Measurements from ENCODE around the gene HSD17B14.
"Not testable (repeated sequence)": the region's sequence is repeated elsewhere in the genome, so short reads cannot be mapped to it uniquely, and the experiment has no call there.

The HSD17B14 gene

GRCh38 chr19:48877855-48878195 lies 41.5 kb upstream of the HSD17B14 start:
- DNase-seq (ENCODE audit: insufficient read length, low spot score) (no peak), FAIRE-seq (no peak)
- TF ChIP-seq CTCF (IDR thresholded peaks at IDR 0.05; ENCODE audit: insufficient read depth, missing control alignments) = no peak

- DNase-seq (ENCODE audit: insufficient read length, low spot score); FAIRE-seq: not testable (repeated sequence)
Observed at GRCh38 chr19:48876043-48876981, 40.0 kb upstream of the HSD17B14 start.

- no peak for TF ChIP-seq CTCF (IDR thresholded peaks at IDR 0.05; ENCODE audit: insufficient read depth, missing control alignments)
Observed at GRCh38 chr19:48874303-48875135, 38.2 kb upstream of the HSD17B14 start.

DNA sequence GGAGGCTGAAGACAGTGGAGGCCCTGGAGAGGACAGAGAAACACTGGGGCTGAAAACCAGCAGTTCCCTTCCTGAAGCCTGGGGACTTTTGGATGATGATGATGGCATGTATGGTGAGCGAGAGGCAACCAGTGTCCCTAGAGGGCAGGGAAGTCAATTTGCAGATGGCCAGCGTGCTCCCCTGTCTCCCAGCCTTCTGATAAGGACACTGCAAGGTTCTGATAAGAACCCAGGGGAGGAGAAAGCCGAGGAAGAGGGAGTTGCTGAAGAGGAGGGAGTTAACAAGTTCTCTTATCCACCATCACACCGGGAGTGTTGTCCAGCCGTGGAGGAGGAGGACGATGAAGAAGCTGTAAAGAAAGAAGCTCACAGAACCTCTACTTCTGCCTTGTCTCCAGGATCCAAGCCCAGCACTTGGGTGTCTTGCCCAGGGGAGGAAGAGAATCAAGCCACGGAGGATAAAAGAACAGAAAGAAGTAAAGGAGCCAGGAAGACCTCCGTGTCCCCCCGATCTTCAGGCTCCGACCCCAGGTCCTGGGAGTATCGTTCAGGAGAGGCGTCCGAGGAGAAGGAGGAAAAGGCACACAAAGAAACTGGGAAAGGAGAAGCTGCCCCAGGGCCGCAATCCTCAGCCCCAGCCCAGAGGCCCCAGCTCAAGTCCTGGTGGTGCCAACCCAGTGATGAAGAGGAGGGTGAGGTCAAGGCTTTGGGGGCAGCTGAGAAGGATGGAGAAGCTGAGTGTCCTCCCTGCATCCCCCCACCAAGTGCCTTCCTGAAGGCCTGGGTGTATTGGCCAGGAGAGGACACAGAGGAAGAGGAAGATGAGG lies 37.4 kb upstream of the HSD17B14 start:
- TF ChIP-seq CTCF (IDR thresholded peaks at IDR 0.05; ENCODE audit: insufficient read depth, missing control alignments) = no peak
- DNase-seq (ENCODE audit: insufficient read length, low spot score) = no peak
- no peak for FAIRE-seq

More at GRCh38 chr19:48874303-48875135, 38.2 kb upstream of the HSD17B14 start:
- DNase-seq (ENCODE audit: insufficient read length, low spot score) = no peak
- FAIRE-seq = no peak

GRCh38 chr19:48872884-48873475 lies 36.7 kb upstream of the HSD17B14 start:
- DNase-seq (ENCODE audit: insufficient read length, low spot score) (no peak), FAIRE-seq (no peak)
- TF ChIP-seq CTCF (IDR thresholded peaks at IDR 0.05; ENCODE audit: insufficient read depth, missing control alignments) = no peak

- FAIRE-seq = no peak
- peak; percentile 99 for DNase-seq (ENCODE audit: insufficient read length, low spot score)
- TF ChIP-seq CTCF (IDR thresholded peaks at IDR 0.05; ENCODE audit: insufficient read depth, missing control alignments) = no peak
Observed at GRCh38 chr19:48872182-48872883, 36.0 kb upstream of the HSD17B14 start, which contains the start of gene PPP1R15A. Gene PPP1R15A, plus strand, starts transcription at chr19:48872421. Its CDS starts 813 bp downstream, at chr19:48873234.

DNA sequence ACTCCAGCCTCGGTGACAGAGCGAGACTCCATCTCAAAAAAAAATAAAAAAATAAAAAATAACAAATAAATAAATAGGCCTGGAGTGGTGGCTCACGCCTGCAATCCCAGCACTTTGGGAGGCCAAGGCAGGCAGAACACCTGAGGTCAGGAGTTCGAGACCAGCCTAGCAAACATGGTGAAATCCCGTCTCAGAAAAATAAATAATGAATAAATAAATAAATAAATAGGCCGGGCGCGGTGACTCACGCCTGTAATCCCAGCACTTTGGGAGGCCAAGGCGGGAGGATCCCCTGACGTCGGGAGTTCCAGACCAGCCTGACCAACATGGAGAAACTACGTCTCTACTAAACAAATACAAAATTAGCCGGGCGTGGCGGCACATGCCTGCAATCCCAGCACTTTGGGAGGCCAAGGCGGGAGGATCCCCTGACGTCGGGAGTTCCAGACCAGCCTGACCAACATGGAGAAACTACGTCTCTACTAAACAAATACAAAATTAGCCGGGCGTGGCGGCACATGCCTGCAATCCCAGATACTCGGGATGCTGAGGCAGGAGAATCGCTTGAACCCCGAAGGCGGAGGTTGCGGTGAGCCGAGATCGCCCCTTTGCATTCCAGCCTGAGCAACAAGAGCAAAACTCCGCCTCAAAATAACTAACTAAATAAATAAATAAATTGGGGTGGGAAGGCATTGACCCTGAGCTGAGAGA lies 35.3 kb upstream of the HSD17B14 start:
- not testable (repeated sequence) for DNase-seq (ENCODE audit: insufficient read length, low spot score); FAIRE-seq
